ENCODE results near the gene ABCC3.

The ABCC3 gene

DNA sequence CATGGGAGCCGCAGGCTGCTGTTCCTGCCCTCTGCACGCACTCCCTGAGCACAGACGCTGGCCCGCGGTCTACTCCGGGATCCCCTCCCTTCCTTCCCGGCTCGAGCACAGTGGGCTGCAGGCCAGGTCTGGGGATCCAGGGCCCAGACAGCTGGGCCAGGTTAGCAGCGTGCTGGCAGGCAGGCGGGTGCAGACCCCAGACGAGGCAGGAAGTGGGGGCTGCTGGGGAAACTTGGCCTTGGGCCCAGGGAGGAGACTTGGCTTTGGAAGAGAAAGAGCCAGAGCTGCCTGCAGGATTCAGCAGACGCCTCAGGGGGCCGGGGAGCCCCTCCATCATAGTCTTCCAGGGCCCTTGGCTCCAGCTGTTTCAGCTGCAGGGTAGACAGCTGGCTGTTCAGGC lies 30.2 kb upstream of the ABCC3 start:
- no peak for DNase-seq (ENCODE audit: low read depth, low spot score)

DNA sequence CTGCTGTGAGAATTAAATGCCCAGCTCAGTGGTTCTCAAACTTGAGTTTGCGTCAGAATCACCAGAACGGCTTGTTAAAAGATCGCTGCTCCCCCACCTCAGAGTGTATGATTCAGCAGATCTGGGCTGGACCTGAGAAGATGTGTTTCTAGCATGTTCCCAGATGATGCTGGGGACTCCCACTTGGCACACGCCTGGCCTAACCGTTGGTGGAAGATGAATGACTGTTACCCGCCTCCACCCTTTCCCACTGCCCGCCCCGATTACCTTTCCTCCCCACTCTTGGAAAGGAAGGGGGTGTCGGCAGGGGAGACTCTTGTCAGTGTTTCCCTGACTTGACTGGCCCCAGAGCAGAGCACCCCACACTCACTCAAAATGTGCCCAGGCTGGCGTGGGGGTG lies 29.3 kb upstream of the ABCC3 start:
- DNase-seq (ENCODE audit: low read depth, low spot score): no peak

- no peak for DNase-seq (ENCODE audit: low read depth, low spot score)
Observed at GRCh38 chr17:50607522-50608175, 27.0 kb upstream of the ABCC3 start.

DNA sequence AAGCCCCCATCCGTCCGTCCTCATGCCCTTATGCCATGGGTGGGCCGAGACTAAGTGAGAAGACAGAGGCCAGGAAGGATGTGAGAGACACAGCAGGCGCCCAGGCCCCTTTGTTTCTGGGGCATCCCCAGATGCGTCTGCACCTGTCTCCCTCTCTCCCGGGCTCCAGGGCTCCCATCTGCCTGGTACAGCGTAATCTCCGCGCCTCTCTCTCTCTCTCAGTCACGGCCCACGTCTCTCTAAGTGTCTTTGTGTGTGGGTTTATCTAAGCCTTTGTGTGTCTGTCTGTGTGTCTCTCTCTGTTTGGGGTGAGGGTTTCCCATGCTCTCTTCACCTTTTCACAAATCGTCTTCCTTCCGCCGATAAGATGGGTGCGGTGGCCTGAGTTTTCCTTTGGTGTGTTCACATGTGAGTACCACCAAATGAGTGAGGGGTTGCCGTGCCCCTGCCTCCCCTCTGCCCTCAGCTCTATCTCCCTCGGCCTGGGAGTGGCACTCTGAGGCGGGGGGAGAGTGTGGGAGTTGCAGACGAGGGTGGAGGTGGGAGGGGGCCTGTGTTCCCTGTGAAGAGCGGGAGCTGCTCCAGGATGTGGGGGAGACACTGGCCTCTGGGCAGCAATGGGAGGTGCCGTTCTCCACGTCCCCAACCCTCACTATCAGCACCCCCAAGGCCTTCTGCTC lies 25.8 kb upstream of the ABCC3 start:
- no peak for DNase-seq (ENCODE audit: low read depth, low spot score)

DNA sequence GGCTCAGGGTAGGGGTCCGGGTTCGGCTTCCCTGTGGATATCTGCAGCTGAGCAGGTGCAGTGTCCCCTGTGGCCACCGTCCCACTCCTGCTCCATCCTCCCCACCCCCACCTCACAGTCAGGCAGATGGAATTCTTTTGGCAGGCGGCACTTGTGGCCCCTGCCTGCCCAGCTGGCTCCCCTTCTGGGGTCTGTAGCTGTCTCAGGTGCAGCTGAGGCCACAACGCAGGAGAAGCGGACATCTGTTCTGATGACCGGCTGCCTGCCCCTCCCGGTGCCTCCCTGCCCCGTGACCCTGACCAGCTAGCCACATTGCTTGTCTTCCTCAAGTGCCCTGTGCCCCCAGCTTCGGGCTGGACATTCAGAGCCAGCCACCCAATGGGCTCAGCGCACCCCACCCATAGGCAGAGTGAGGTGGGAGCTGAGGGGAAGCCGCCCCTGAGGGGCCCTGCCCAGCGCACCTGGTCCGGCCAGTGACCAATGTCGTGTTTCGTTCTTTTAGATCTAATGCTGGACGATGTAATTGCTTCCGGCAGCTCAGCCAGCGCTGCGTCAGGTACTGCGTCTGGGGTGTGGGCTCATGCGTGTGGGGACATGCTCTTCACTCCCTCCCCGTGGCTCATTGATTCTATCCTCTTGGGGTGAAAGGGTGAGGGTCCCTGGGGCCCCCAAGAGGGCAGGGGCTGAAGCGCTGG lies 25.2 kb upstream of the ABCC3 start:
- DNase-seq (ENCODE audit: low read depth, low spot score): no peak

DNA sequence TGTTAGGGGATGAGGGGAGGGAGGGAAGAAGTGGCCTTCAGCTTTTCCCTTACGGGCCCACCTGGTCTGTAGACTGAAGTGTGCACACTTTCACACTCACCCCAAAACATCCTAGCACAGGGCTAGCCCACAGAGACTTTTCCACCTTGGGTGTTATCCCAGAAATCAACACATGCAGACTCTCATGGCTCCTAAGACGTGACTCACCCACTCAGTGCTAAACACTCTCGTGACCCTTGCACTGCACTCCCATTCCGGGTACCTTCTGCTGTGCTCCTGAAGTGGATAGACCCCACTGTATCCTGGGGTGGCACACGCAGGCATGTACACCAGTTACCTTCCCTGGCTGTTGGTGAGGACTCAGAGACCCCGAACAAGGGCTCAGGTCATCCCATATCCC lies 23.0 kb upstream of the ABCC3 start:
- no peak for DNase-seq (ENCODE audit: low read depth, low spot score)

- no peak for DNase-seq (ENCODE audit: low read depth, low spot score)
Observed at GRCh38 chr17:50612281-50612680, 22.4 kb upstream of the ABCC3 start.

GRCh38 chr17:50613007-50613992 lies 21.4 kb upstream of the ABCC3 start:
- DNase-seq (ENCODE audit: low read depth, low spot score): no peak

DNA sequence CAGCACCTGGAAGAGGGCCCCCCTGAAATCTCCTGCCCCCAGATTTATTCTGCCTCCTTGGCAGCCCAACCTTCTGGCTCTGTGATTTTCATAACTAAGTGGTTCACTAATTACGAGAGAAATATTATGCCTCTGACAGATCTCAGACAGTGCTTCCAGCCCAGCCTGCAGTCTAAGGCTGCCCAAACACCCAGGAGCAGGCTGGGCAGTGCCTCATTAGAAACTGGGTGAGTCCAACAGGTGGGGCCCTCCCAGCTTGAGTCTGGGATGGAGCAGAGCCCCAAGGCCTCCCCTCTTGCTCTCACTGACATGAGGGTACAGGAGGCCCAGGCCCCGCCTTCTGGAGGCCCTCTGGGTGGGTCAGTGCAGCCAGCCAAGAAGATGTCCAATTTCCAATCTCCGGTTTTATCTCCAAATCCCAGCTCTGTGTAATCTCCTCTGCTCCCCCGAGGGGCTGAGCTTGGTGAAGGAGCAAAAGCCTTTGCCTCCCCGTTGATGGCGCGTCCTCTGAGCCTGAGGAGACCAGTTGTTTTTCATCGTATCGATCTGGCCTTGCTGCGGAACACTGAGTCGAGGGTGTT lies 20.1 kb upstream of the ABCC3 start:
- DNase-seq (ENCODE audit: low read depth, low spot score): no peak

GRCh38 chr17:50615828-50616227 lies 18.9 kb upstream of the ABCC3 start:
- no peak for DNase-seq (ENCODE audit: low read depth, low spot score)

GRCh38 chr17:50618300-50618699 lies 16.4 kb upstream of the ABCC3 start:
- no peak for DNase-seq (ENCODE audit: low read depth, low spot score)

GRCh38 chr17:50618941-50619340 lies 15.7 kb upstream of the ABCC3 start:
- DNase-seq (ENCODE audit: low read depth, low spot score): no peak

- DNase-seq (ENCODE audit: low read depth, low spot score): no peak
Observed at GRCh38 chr17:50619489-50619888, 15.2 kb upstream of the ABCC3 start.

DNA sequence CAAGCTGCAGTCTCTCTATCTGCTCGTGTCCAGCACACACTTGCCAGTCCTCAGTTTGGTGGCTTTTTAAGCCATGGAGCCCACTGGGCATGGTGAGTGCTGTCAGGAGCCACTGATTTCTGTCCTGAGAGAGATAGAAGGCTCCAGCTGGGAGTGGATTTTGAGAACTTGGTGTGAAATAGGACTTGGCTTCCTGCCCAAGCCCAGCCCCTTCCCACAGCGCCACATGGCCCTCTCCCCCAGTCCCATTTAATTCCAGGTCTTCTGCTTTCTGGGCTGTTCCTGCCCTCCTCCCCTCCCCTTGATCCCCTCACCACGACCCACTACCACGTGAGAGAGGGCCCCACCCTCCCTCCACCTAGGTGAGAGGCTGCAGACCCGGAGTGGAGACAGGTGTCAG lies 14.4 kb upstream of the ABCC3 start:
- no peak for DNase-seq (ENCODE audit: low read depth, low spot score)

GRCh38 chr17:50620858-50621257 lies 13.8 kb upstream of the ABCC3 start:
- DNase-seq (ENCODE audit: low read depth, low spot score): no peak

- no peak for DNase-seq (ENCODE audit: low read depth, low spot score)
Observed at GRCh38 chr17:50621574-50622031, 13.1 kb upstream of the ABCC3 start.

- DNase-seq (ENCODE audit: low read depth, low spot score): no peak
Observed at GRCh38 chr17:50624321-50624934, 10.3 kb upstream of the ABCC3 start.

DNA sequence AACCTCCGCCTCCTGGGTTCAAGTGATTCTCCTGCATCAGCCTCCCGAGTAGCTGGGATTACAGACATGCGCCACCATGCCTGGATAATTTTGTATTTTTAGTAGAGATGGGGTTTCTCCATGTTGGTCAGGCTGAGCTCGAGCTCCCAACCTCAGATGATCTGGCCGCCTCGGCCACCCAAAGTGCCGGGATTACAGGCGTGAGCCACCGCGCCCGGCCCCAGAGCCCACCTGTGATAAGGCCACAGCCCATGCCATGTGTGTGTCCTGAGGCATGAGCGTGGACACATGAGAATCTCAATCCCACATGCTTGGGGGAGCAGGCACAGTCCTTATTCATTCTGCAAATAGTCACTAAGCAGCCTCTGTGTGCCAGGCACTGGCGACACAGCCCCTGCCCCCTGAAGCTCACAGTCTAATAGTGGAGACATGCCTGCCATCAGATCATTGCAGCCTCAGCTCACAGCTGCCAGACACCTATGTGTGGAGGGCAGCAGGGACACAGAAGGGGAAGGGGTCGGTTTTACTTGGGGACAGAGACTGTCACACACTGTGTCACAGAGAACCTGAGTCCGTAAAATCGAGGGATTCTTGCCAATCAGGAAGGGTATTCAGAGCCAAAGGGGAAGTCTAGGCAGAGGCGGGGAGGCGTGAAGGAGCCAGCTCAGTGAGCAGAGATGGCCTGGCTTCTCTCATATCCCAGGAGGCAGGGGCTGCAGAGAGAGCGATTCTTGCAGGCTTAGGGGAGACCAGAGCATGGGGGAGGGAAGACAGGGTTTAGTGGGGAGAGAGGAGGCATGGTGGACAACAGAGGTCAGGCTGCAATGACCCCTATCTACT lies 9.4 kb upstream of the ABCC3 start:
- no peak for DNase-seq (ENCODE audit: low read depth, low spot score)

DNA sequence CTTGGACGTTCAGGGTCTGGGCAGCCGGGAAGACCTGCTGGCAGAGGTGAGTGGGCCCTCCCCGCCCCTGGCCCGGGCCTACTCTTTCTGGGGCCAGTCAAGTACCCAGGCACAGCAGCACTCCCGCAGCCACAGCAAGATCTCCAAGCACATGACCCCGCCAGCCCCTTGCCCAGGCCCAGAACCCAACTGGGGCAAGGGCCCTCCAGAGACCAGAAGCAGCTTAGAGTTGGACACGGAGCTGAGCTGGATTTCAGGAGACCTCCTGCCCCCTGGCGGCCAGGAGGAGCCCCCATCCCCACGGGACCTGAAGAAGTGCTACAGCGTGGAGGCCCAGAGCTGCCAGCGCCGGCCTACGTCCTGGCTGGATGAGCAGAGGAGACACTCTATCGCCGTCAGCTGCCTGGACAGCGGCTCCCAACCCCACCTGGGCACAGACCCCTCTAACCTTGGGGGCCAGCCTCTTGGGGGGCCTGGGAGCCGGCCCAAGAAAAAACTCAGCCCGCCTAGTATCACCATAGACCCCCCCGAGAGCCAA lies 8.6 kb upstream of the ABCC3 start:
- peak; percentile 45 for DNase-seq (ENCODE audit: low read depth, low spot score)
